ENCODE measurements around the gene PLPPR3.

PLPPR3 gene

DNA sequence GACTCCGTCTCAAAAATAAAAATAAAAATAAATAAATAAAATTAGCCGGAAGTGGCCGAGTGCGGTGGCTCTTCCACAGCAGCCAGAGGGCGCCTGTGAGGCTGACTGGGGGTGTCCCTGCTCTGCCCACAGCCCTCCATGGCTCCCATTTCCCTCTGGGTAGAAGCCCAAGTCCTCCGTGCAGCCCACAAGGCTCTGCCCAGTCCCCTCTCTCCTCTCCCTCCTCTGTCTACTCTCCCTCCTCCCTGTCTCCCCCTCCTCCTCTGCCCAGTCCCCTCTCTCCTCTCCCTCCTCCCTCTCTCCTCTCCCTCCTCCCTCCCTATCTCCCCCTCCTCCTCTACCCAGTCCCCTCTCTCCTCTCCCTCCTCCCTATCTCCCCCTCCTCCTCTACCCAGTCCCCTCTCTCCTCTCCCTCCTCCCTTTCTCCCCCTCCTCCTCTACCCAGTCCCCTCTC lies 50.4 kb downstream of the PLPPR3 start:
- Histone ChIP-seq H3K4me1 (ENCODE audit: insufficient read depth, low read length) (no peaks in the 10 kb centered on the region), H3K27ac (ENCODE audit: low read length) (no peak overlapping the region), H4K20me1 (ENCODE audit: insufficient read depth, low read length) (no peaks in the 10 kb centered on the region), H3K4me3 (ENCODE audit: low read depth in 1 of 2, low read length in 2 of 2) (no peak overlapping the region), H3K9me3 (ENCODE audit: insufficient read depth, low read length, severe bottlenecking) (no peaks in the 10 kb centered on the region), H3K9ac (ENCODE audit: low read depth, low read length) (no peak overlapping the region), H3K79me2 (ENCODE audit: insufficient read depth, low read length) (no peaks in the 10 kb centered on the region), H3K27me3 (ENCODE audit: insufficient read depth, low read length, poor library complexity) (no peaks in the 10 kb centered on the region), H3K4me2 (ENCODE audit: insufficient read depth, low read length) (no peak overlapping the region), H3K36me3 (ENCODE audit: insufficient read depth, low read length) (no peaks in the 10 kb centered on the region), H2AFZ (ENCODE audit: low read depth, low read length) (no peak overlapping the region)
- TF ChIP-seq, protein P1, sequence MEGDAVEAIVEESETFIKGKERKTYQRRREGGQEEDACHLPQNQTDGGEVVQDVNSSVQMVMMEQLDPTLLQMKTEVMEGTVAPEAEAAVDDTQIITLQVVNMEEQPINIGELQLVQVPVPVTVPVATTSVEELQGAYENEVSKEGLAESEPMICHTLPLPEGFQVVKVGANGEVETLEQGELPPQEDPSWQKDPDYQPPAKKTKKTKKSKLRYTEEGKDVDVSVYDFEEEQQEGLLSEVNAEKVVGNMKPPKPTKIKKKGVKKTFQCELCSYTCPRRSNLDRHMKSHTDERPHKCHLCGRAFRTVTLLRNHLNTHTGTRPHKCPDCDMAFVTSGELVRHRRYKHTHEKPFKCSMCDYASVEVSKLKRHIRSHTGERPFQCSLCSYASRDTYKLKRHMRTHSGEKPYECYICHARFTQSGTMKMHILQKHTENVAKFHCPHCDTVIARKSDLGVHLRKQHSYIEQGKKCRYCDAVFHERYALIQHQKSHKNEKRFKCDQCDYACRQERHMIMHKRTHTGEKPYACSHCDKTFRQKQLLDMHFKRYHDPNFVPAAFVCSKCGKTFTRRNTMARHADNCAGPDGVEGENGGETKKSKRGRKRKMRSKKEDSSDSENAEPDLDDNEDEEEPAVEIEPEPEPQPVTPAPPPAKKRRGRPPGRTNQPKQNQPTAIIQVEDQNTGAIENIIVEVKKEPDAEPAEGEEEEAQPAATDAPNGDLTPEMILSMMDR (IDR thresholded peaks at IDR 0.05; ENCODE audit: borderline replicate concordance, extremely low read depth, low read length, poor library complexity, severe bottlenecking): peak; percentile 37
- no peak for TF ChIP-seq EZH2 (IDR thresholded peaks at IDR 0.05; ENCODE audit: borderline replicate concordance, low read depth, low read length, severe bottlenecking)
- ATAC-seq (ENCODE audit: insufficient read depth, low read depth) (peak; percentile 47; the same call in 1 of the 3 replicates), DNase-seq (peak; percentile 36)

DNA sequence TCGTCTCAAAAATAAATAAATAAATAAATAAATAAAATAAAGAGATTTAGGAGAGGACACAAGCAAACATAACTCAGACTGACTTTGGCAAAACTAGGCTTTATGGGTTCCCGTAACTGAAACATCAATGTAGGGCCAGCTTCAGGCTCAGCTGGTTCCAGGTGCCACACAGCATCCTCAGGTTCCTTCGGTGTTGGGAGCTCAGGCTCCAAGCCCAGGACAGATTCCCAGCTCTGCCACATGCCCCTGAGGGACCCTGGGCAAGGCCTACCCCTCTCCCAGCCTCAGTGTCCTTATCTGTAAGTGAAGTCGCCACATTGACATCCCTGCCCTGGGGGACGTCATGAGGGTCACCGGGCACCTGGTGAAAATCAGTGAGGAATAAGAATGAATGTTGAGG lies 52.1 kb downstream of the PLPPR3 start:
- no peaks in the 10 kb centered on the region for H3K9me3 ChIP-seq (ENCODE audit: insufficient read depth, low read length, severe bottlenecking)
- no peak for TF ChIP-seq EZH2 (IDR thresholded peaks at IDR 0.05; ENCODE audit: borderline replicate concordance, low read depth, low read length, severe bottlenecking)
- TF ChIP-seq, protein P1 (IDR thresholded peaks at IDR 0.05; ENCODE audit: borderline replicate concordance, extremely low read depth, low read length, poor library complexity, severe bottlenecking): no peak
- ATAC-seq (ENCODE audit: insufficient read depth, low read depth) (no peak), DNase-seq (no peak)
- H3K4me2 ChIP-seq (ENCODE audit: insufficient read depth, low read length): no peak overlapping the region
- H3K27ac ChIP-seq (ENCODE audit: low read length): no peak overlapping the region
- H3K27me3 ChIP-seq (ENCODE audit: insufficient read depth, low read length, poor library complexity): no peaks in the 10 kb centered on the region
- no peak overlapping the region for H2AFZ ChIP-seq (ENCODE audit: low read depth, low read length)
- H3K4me1 ChIP-seq (ENCODE audit: insufficient read depth, low read length): no peaks in the 10 kb centered on the region
- no peak overlapping the region for H3K4me3 ChIP-seq (ENCODE audit: low read depth in 1 of 2, low read length in 2 of 2)
- H3K9ac ChIP-seq (ENCODE audit: low read depth, low read length): no peak overlapping the region
- no peaks in the 10 kb centered on the region for H4K20me1 ChIP-seq (ENCODE audit: insufficient read depth, low read length)
- no peaks in the 10 kb centered on the region for H3K79me2 ChIP-seq (ENCODE audit: insufficient read depth, low read length)
- H3K36me3 ChIP-seq (ENCODE audit: insufficient read depth, low read length): no peaks in the 10 kb centered on the region

DNA sequence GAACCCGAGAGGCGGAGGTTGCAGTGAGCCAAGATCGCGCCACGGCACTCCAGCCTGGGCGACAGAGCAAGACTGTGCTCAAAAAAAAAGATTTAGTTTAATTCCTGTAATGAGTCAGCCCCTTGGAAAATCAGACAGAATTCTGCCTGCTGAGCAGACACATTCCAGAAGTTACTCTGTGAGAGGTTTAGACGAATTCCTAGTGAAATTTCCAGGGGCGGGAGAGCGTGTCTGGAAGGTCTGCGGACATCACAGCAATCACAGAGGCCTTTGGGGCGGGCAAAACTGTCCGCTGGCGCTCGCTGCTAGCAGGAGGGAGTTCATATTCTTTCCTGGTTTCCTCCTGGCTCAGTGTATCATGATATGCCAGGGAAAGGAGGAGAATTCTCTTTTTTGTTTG lies 53.3 kb downstream of the PLPPR3 start:
- H3K9ac ChIP-seq (ENCODE audit: low read depth, low read length): no peak overlapping the region
- H3K27me3 ChIP-seq (ENCODE audit: insufficient read depth, low read length, poor library complexity): no peaks in the 10 kb centered on the region
- H4K20me1 ChIP-seq (ENCODE audit: insufficient read depth, low read length): no peaks in the 10 kb centered on the region
- H3K4me2 ChIP-seq (ENCODE audit: insufficient read depth, low read length): no peak overlapping the region
- DNase-seq (no peak), ATAC-seq (ENCODE audit: insufficient read depth, low read depth) (no peak)
- no peak overlapping the region for H2AFZ ChIP-seq (ENCODE audit: low read depth, low read length)
- H3K27ac ChIP-seq (ENCODE audit: low read length): no peak overlapping the region
- no peaks in the 10 kb centered on the region for H3K9me3 ChIP-seq (ENCODE audit: insufficient read depth, low read length, severe bottlenecking)
- no peaks in the 10 kb centered on the region for H3K36me3 ChIP-seq (ENCODE audit: insufficient read depth, low read length)
- no peak overlapping the region for H3K4me3 ChIP-seq (ENCODE audit: low read depth in 1 of 2, low read length in 2 of 2)
- TF ChIP-seq, protein P1 (IDR thresholded peaks at IDR 0.05; ENCODE audit: borderline replicate concordance, extremely low read depth, low read length, poor library complexity, severe bottlenecking): no peak
- no peaks in the 10 kb centered on the region for H3K4me1 ChIP-seq (ENCODE audit: insufficient read depth, low read length)
- H3K79me2 ChIP-seq (ENCODE audit: insufficient read depth, low read length): no peaks in the 10 kb centered on the region

DNA sequence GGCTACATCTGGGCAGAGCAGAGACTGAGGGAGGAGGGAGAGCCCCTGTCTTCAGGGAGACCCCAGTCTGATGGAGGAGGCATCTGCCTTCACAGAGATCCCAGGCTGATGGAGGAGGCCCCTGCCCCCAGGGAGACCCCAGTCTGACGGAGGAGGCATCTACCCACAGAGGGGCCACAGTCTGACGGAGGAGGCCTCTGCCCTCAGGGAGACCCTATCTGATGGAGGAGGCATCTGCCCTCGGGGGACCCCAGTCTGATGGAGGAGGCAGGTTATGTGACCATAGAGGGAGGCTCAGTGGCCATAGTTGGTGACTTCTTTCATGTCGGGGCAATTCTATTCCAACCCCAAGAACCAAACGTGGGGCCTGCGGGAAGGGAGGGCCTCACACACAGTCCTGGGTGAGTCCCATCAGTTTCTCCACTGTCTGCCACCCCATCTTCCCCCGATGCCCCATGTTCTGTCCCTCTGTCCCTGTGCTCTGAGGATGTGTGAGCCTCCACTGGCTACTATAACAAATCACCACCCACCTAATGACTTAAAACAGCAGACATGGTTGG lies 56.5 kb downstream of the PLPPR3 start:
- no peaks in the 10 kb centered on the region for H3K36me3 ChIP-seq (ENCODE audit: insufficient read depth, low read length)
- H3K27me3 ChIP-seq (ENCODE audit: insufficient read depth, low read length, poor library complexity): no peaks in the 10 kb centered on the region
- no peaks in the 10 kb centered on the region for H3K79me2 ChIP-seq (ENCODE audit: insufficient read depth, low read length)
- H4K20me1 ChIP-seq (ENCODE audit: insufficient read depth, low read length): no peaks in the 10 kb centered on the region
- H3K27ac ChIP-seq (ENCODE audit: low read length): no peak overlapping the region
- no peak overlapping the region for H3K9ac ChIP-seq (ENCODE audit: low read depth, low read length)
- ATAC-seq (ENCODE audit: insufficient read depth, low read depth): no peak
- no peak overlapping the region for H3K4me3 ChIP-seq (ENCODE audit: low read depth in 1 of 2, low read length in 2 of 2)
- H3K4me2 ChIP-seq (ENCODE audit: insufficient read depth, low read length): no peak overlapping the region
- no peak for DNase-seq
- H3K9me3 ChIP-seq (ENCODE audit: insufficient read depth, low read length, severe bottlenecking): no peaks in the 10 kb centered on the region
- no peak overlapping the region for H2AFZ ChIP-seq (ENCODE audit: low read depth, low read length)
- no peak for TF ChIP-seq EZH2 (IDR thresholded peaks at IDR 0.05; ENCODE audit: borderline replicate concordance, low read depth, low read length, severe bottlenecking)
- TF ChIP-seq, protein P1 (IDR thresholded peaks at IDR 0.05; ENCODE audit: borderline replicate concordance, extremely low read depth, low read length, poor library complexity, severe bottlenecking): no peak
- H3K4me1 ChIP-seq (ENCODE audit: insufficient read depth, low read length): no peaks in the 10 kb centered on the region
